GM12865 (cell line): Measurements from ENCODE around the gene SAPCD2.

Experiments used
- DNase-seq: peaks from one replicate; pipeline ENCODE4 v3.0.0; 2010; ENCODE audit warnings: low read depth
- H3K4me3 ChIP-seq: 2 replicates; pipeline ENCODE4 v1.5.1; 2011; ENCODE audit warnings: mild to moderate bottlenecking, low read depth, low read length, control low read depth
- TF ChIP-seq, protein P1 (sequence below): IDR thresholded peaks from 2 replicates; pipeline ENCODE4 v1.5.1; 2011; ENCODE audit warnings: low read length, control low read depth, low read depth, inconsistent platforms; ENCODE audit not compliant: insufficient read depth; ENCODE audit errors: missing control alignments

Gene SAPCD2

GRCh38 chr9:137015976-137016375 lies 54.4 kb downstream of the SAPCD2 start:
- DNase-seq: no peak
- H3K4me3 ChIP-seq: no peak overlapping the region

GRCh38 chr9:137015540-137015930 lies 54.8 kb downstream of the SAPCD2 start:
- no peak for DNase-seq
- TF ChIP-seq, protein P1, sequence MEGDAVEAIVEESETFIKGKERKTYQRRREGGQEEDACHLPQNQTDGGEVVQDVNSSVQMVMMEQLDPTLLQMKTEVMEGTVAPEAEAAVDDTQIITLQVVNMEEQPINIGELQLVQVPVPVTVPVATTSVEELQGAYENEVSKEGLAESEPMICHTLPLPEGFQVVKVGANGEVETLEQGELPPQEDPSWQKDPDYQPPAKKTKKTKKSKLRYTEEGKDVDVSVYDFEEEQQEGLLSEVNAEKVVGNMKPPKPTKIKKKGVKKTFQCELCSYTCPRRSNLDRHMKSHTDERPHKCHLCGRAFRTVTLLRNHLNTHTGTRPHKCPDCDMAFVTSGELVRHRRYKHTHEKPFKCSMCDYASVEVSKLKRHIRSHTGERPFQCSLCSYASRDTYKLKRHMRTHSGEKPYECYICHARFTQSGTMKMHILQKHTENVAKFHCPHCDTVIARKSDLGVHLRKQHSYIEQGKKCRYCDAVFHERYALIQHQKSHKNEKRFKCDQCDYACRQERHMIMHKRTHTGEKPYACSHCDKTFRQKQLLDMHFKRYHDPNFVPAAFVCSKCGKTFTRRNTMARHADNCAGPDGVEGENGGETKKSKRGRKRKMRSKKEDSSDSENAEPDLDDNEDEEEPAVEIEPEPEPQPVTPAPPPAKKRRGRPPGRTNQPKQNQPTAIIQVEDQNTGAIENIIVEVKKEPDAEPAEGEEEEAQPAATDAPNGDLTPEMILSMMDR: no peak

More at GRCh38 chr9:137015976-137016375, 54.4 kb downstream of the SAPCD2 start:
- TF ChIP-seq, protein P1: no peak

GRCh38 chr9:137014776-137015539 lies 55.4 kb downstream of the SAPCD2 start:
- TF ChIP-seq, protein P1: no peak

More at GRCh38 chr9:137015540-137015930, 54.8 kb downstream of the SAPCD2 start:
- no peak overlapping the region for H3K4me3 ChIP-seq

GRCh38 chr9:137014166-137014565 lies 56.2 kb downstream of the SAPCD2 start:
- H3K4me3 ChIP-seq: no peak overlapping the region
- DNase-seq: no peak
- TF ChIP-seq, protein P1: no peak

More at GRCh38 chr9:137014776-137015539, 55.4 kb downstream of the SAPCD2 start:
- DNase-seq: no peak
- H3K4me3 ChIP-seq: no peak overlapping the region

DNA sequence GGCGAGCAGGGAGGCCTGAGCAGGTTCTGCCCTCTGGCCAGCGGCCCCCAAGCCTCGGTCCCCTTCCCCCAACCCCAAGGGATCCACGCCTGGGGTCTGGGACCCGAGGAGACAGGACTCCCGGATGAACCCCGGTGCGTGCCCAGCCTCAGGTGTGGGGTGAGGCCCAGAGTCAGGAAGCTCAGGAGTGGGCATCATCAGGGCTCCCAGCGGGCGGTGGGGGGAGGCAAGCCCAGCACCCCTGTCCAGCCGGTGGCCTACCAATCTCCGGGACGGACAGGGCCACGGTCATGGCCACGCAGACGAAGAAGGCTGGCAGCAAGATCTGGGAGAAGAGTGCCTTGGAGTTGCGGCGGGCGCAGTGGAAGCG lies 56.8 kb downstream of the SAPCD2 start:
- H3K4me3 ChIP-seq: no peak overlapping the region
- TF ChIP-seq, protein P1: no peak
- no peak for DNase-seq

GRCh38 chr9:137012694-137013570 lies 57.4 kb downstream of the SAPCD2 start:
- no peak overlapping the region for H3K4me3 ChIP-seq
- no peak for DNase-seq
- TF ChIP-seq, protein P1: no peak
